Effector memory CD8-positive, alpha-beta T cell (primary cell): ENCODE results near the gene NOX3.

Source experiments
- ATAC-seq: fragments of 150-1000 bp; cut with Tn5 transposase; replicated peaks from 2 replicates; pipeline ENCODE4 v1.10.0; 2021; ENCODE audit warnings: mild to moderate bottlenecking, moderate library complexity
- DNase-seq, 3 experiments: peaks; one replicate each; pipeline ENCODE4 v3.0.0; 2021
- H3K27ac Mint-ChIP-seq, 2 donors: one replicate each; pipeline ENCODE4 v1.8.0; 2022; ENCODE audit warnings: mild to moderate bottlenecking in 2 of 2, mixed read lengths in 2 of 2, moderate library complexity in 2 of 2
- H3K27me3 Mint-ChIP-seq, 2 donors: one replicate each; pipeline ENCODE4 v1.8.0; 2022; ENCODE audit warnings: mixed read lengths in 2 of 2
- H3K36me3 Mint-ChIP-seq: one replicate; pipeline ENCODE4 v1.8.0; 2022; ENCODE audit warnings: mild to moderate bottlenecking, moderate library complexity, mixed read lengths; ENCODE audit not compliant: insufficient read depth
- H3K4me1 Mint-ChIP-seq, 2 donors: one replicate each; pipeline ENCODE4 v1.8.0; 2022; ENCODE audit warnings: low read depth in 2 of 2, mixed read lengths in 2 of 2
- H3K4me3 Mint-ChIP-seq, 2 donors: one replicate each; pipeline ENCODE4 v1.8.0; 2022; ENCODE audit warnings: mild to moderate bottlenecking in 2 of 2, mixed read lengths in 2 of 2, moderate library complexity in 2 of 2
- H3K9me3 Mint-ChIP-seq, 2 donors: one replicate each; pipeline ENCODE4 v1.8.0; 2022; ENCODE audit warnings: mixed read lengths in 2 of 2

The NOX3 gene

GRCh38 chr6:155351273-155352129, 104.1 kb downstream of the NOX3 start:
- peaks cover 6 to 10% of the 10 kb centered on the region in 2 donors for H3K9me3 Mint-ChIP-seq
- H3K27ac Mint-ChIP-seq = no peak overlapping the region
- no peak overlapping the region for H3K4me3 Mint-ChIP-seq
- peaks cover 4% of the 10 kb centered on the region for H3K36me3 Mint-ChIP-seq
- DNase-seq (no peak), ATAC-seq (no peak)
- H3K27me3 Mint-ChIP-seq = peaks cover 44 to 65% of the 10 kb centered on the region in 2 donors
- H3K4me1 Mint-ChIP-seq = no peaks in the 10 kb centered on the region

GRCh38 chr6:155349956-155350355, 105.7 kb downstream of the NOX3 start:
- Mint-ChIP-seq H3K4me3 (no peak overlapping the region), H3K9me3 (peaks cover 8 to 23% of the 10 kb centered on the region in 2 donors), H3K27ac (no peak overlapping the region), H3K36me3 (peaks cover 4% of the 10 kb centered on the region), H3K27me3 (peaks cover 47 to 81% of the 10 kb centered on the region in 2 donors), H3K4me1 (no peaks in the 10 kb centered on the region)
- DNase-seq (no peak), ATAC-seq (no peak)

- peaks cover 4 to 23% of the 10 kb centered on the region in 2 donors for H3K9me3 Mint-ChIP-seq
- DNase-seq (no peak), ATAC-seq (no peak)
- H3K27ac Mint-ChIP-seq = no peak overlapping the region
- peaks cover 4% of the 10 kb centered on the region for H3K36me3 Mint-ChIP-seq
- peaks cover 53 to 78% of the 10 kb centered on the region in 2 donors for H3K27me3 Mint-ChIP-seq
- no peak overlapping the region for H3K4me3 Mint-ChIP-seq
- no peaks in the 10 kb centered on the region for H3K4me1 Mint-ChIP-seq
Observed at GRCh38 chr6:155349129-155349528, 106.5 kb downstream of the NOX3 start.

- ATAC-seq = no peak
- Mint-ChIP-seq H3K27ac (no peak overlapping the region), H3K4me3 (no peak overlapping the region), H3K36me3 (peaks cover 4% of the 10 kb centered on the region), H3K4me1 (no peaks in the 10 kb centered on the region), H3K9me3 (peaks cover 4 to 23% of the 10 kb centered on the region in 2 donors), H3K27me3 (peaks cover 55 to 75% of the 10 kb centered on the region in 2 donors)
- no peak for DNase-seq
Observed at GRCh38 chr6:155347800-155348199, 107.8 kb downstream of the NOX3 start.

GRCh38 chr6:155346957-155347356, 108.7 kb downstream of the NOX3 start:
- Mint-ChIP-seq H3K9me3 (peaks cover 4 to 23% of the 10 kb centered on the region in 2 donors), H3K27me3 (peaks cover 55 to 71% of the 10 kb centered on the region in 2 donors), H3K4me3 (no peak overlapping the region), H3K4me1 (no peaks in the 10 kb centered on the region), H3K36me3 (peaks cover 4% of the 10 kb centered on the region), H3K27ac (no peak overlapping the region)
- DNase-seq = no peak
- no peak for ATAC-seq
